ENCODE measurements around the gene ERBB3.

ERBB3 gene

GRCh38 chr12:56130876-56131275 lies 50.9 kb downstream of the ERBB3 start:
- no peak overlapping the region for H3K4me3 ChIP-seq (replicated peaks; ENCODE audit: low read depth, low read length)
- TF ChIP-seq, protein P1, sequence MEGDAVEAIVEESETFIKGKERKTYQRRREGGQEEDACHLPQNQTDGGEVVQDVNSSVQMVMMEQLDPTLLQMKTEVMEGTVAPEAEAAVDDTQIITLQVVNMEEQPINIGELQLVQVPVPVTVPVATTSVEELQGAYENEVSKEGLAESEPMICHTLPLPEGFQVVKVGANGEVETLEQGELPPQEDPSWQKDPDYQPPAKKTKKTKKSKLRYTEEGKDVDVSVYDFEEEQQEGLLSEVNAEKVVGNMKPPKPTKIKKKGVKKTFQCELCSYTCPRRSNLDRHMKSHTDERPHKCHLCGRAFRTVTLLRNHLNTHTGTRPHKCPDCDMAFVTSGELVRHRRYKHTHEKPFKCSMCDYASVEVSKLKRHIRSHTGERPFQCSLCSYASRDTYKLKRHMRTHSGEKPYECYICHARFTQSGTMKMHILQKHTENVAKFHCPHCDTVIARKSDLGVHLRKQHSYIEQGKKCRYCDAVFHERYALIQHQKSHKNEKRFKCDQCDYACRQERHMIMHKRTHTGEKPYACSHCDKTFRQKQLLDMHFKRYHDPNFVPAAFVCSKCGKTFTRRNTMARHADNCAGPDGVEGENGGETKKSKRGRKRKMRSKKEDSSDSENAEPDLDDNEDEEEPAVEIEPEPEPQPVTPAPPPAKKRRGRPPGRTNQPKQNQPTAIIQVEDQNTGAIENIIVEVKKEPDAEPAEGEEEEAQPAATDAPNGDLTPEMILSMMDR (IDR thresholded peaks at IDR 0.05; ENCODE audit: low read depth, low read length, missing control alignments), result no peak
- no peak for DNase-seq (ENCODE audit: extremely low read depth, low read depth)

DNA sequence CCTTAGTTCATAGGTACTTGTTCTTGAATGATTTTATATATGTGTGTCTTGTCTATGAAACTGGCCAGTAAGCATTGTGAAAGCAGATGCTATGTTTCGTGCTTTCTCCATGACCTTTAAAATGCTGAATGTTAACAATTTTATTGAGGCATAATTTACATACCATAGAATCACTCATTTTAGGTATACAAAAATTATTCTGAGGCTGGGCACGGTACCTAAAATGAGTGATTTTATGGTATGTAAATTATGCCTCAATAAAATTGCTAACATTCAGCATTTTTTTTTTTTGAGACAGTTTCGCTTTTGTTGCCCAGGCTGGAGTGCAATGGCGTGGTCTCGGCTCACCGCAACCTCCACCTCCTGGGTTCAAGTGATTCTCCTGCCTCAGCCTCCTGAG lies 54.9 kb downstream of the ERBB3 start:
- no peak overlapping the region for H3K4me3 ChIP-seq (replicated peaks; ENCODE audit: low read depth, low read length)
- TF ChIP-seq, protein P1 (IDR thresholded peaks at IDR 0.05; ENCODE audit: low read depth, low read length, missing control alignments), result no peak
- DNase-seq (ENCODE audit: extremely low read depth, low read depth), result no peak

GRCh38 chr12:56137853-56138571 lies 58.0 kb downstream of the ERBB3 start:
- DNase-seq (ENCODE audit: extremely low read depth, low read depth), result no peak
- H3K4me3 ChIP-seq (replicated peaks; ENCODE audit: low read depth, low read length), result no peak overlapping the region
- TF ChIP-seq, protein P1 (IDR thresholded peaks at IDR 0.05; ENCODE audit: low read depth, low read length, missing control alignments), result no peak

DNA sequence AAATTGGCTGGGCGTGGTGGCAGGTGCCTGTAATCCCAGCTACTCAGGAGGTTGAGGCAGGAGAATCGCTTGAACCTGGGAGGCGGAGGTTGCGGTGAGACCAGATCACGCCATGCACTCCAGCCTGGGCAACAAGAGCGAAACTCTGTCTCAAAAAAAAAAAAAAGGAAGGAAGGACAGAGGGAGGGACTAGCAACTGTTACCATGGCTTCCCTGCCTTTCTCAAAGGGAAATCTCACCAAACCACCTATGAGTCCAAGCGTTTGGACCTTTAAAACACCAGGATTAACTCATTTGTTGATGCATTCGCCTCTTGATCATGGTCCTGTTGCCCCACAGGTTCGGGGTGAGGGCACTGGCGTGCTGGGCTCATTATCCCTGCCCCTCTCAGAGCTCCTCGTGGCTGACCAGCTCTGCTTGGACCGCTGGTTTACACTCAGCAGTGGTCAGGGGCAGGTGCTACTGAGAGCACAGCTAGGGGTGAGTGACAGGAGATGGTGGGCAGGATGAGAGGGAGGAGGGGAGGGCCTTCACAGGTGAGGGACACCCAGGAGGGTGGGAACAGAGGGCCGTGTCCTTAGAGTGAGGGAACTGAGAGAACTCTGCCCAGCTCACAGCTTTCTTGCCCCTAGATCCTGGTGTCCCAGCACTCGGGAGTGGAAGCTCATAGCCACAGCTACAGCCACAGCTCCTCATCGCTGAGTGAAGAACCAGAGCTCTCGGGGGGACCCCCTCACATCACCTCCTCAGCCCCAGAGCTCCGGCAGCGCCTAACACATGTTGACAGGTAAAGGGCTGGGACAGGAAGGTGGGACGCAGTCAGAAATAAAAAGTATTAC lies 62.2 kb downstream of the ERBB3 start:
- no peak for DNase-seq (ENCODE audit: extremely low read depth, low read depth)
- no peak overlapping the region for H3K4me3 ChIP-seq (replicated peaks; ENCODE audit: low read depth, low read length)
- TF ChIP-seq, protein P1 (IDR thresholded peaks at IDR 0.05; ENCODE audit: low read depth, low read length, missing control alignments), result no peak

DNA sequence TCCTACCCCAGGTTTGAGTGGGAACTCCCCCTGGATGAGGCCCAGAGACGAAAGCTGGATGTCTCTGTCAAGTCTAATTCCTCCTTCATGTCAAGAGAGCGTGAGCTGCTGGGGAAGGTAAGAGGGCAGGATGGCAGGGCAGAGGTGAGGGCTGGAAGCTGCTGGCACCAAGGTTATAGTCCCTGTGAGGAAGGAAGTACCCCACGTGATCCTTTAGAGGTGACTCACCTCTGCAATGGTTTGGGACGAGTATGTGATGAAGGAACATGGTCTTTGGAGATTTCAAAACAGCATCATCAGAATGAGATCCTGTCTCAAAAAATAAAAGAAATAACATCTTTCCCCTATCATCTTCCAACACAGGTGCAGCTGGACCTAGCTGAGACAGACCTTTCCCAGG lies 63.3 kb downstream of the ERBB3 start:
- DNase-seq (ENCODE audit: extremely low read depth, low read depth), result no peak
- no peak overlapping the region for H3K4me3 ChIP-seq (replicated peaks; ENCODE audit: low read depth, low read length)
- TF ChIP-seq, protein P1 (IDR thresholded peaks at IDR 0.05; ENCODE audit: low read depth, low read length, missing control alignments), result no peak

DNA sequence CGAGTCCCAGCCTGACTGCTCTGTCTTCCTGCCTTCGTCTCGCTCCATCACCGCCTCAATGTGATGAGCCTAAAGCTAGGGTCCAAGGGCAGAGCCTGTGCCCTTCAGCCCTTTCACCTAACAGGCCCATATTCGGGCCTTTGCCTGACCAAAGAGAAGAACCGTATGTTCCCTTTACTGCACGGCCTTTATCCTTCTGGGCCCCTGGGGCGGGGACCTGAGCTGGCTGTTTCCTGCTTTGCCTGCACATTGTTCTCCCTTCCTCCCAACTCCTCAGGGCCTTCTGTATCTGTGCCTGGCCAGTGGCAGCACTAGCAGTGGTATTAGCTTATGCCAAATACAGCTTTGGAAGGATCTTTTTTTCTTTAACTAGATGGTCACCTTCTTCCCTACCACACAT lies 63.9 kb downstream of the ERBB3 start:
- no peak for DNase-seq (ENCODE audit: extremely low read depth, low read depth)
- no peak overlapping the region for H3K4me3 ChIP-seq (replicated peaks; ENCODE audit: low read depth, low read length)
- TF ChIP-seq, protein P1 (IDR thresholded peaks at IDR 0.05; ENCODE audit: low read depth, low read length, missing control alignments), result no peak

Data from HFF-Myc (cell line).